ENCODE data around the gene ZNF785. TPM values are rescaled to one million over a fixed set of nuclear protein-coding genes. Genes with fewer than 3 reads are reported as not detected.

The ZNF785 gene
- polyA plus RNA-seq, 3 donors: 0.67 to 9.0 (median 1.1) TPM

- H3K36me3 ChIP-seq (replicated peaks in 1 of 2; ENCODE audit: control insufficient read depth in 1 of 2, insufficient read depth in 2 of 2, low read length in 2 of 2): peaks cover 12 to 16% of the 10 kb centered on the region in 2 donors
- peak overlapping the region in 1 of 7 donors; percentile 27 for H3K27ac Mint-ChIP-seq
- H3K4me1 Mint-ChIP-seq: peaks cover 44% of the 10 kb centered on the region
- H3K79me2 ChIP-seq (ENCODE audit: insufficient read depth, low read length): peaks cover 32% of the 10 kb centered on the region
- intact Hi-C loops (cut with micrococcal nuclease): loop anchor here in 1 of 2 donors (2.0 to 10.0 kb wide), 2 partner anchors 17 to 59 kb away; partner anchors contain the start of gene ZNF689
- H3K9ac ChIP-seq (ENCODE audit: insufficient read depth, low read length, poor library complexity, severe bottlenecking): no peak overlapping the region
- no peak overlapping the region for H3K4me3 Mint-ChIP-seq
- no peaks in the 10 kb centered on the region for H3K9me3 ChIP-seq (replicated peaks in 1 of 2; ENCODE audit: control insufficient read depth in 1 of 2, insufficient read depth in 1 of 2, low read length in 2 of 2)
- H2AFZ ChIP-seq (ENCODE audit: insufficient read depth, low read depth, low read length, poor library complexity, severe bottlenecking): no peak overlapping the region
- no peak overlapping the region for H3K4me3 ChIP-seq (replicated peaks in 1 of 3; ENCODE audit: low read depth in 2 of 3, low read length in 3 of 3)
- no peak overlapping the region for H3K4me2 ChIP-seq (replicated peaks; ENCODE audit: extremely low read depth, low read length, poor library complexity, severe bottlenecking)
- no peak for TF ChIP-seq CTCF (IDR thresholded peaks at IDR 0.05)
- peaks cover 0 to 2% (median 0%) of the 10 kb centered on the region in 3 donors for H3K27me3 Mint-ChIP-seq (ENCODE audit: low read depth in 3 of 3)
- peaks cover 6% of the 10 kb centered on the region for H4K20me1 ChIP-seq (ENCODE audit: insufficient read depth, low read length)
- H3K4me1 ChIP-seq (ENCODE audit: control insufficient read depth in 1 of 2, insufficient read depth in 2 of 2, low read length in 2 of 2): peaks cover 39 to 48% of the 10 kb centered on the region in 2 donors
- no peak for DNase-seq
- H3K36me3 Mint-ChIP-seq: peaks cover 17 to 30% of the 10 kb centered on the region in 2 donors
- H3K27ac ChIP-seq (ENCODE audit: low read depth in 1 of 2, low read length in 2 of 2): no peak overlapping the region
- 98% methylated on average over 59 of the region's 69 CpGs for WGBS (ENCODE audit: insufficient coverage)
- no peaks in the 10 kb centered on the region for H3K27me3 ChIP-seq (ENCODE audit: control insufficient read depth in 2 of 2, insufficient read depth in 2 of 2, low read length in 2 of 2)
- no peaks in the 10 kb centered on the region for H3K9me3 Mint-ChIP-seq
These were observed 30.0 kb downstream of the ZNF785 start for GRCh38 chr16:30555315-30556124.

- peaks cover 32% of the 10 kb centered on the region for H3K79me2 ChIP-seq (ENCODE audit: insufficient read depth, low read length)
- no peak overlapping the region for H3K9ac ChIP-seq (ENCODE audit: insufficient read depth, low read length, poor library complexity, severe bottlenecking)
- H3K9me3 ChIP-seq (replicated peaks in 1 of 2; ENCODE audit: control insufficient read depth in 1 of 2, insufficient read depth in 1 of 2, low read length in 2 of 2): no peaks in the 10 kb centered on the region
- peaks cover 32 to 40% of the 10 kb centered on the region in 2 donors for H3K4me1 ChIP-seq (ENCODE audit: control insufficient read depth in 1 of 2, insufficient read depth in 2 of 2, low read length in 2 of 2)
- DNase-seq: no peak
- H3K4me2 ChIP-seq (replicated peaks; ENCODE audit: extremely low read depth, low read length, poor library complexity, severe bottlenecking): no peak overlapping the region
- no peak for TF ChIP-seq CTCF (IDR thresholded peaks at IDR 0.05)
- peaks cover 12 to 16% of the 10 kb centered on the region in 2 donors for H3K36me3 ChIP-seq (replicated peaks in 1 of 2; ENCODE audit: control insufficient read depth in 1 of 2, insufficient read depth in 2 of 2, low read length in 2 of 2)
- Mint-ChIP-seq H3K9me3 (no peaks in the 10 kb centered on the region), H3K27ac (no peak overlapping the region), H3K4me3 (no peak overlapping the region), H3K36me3 (peaks cover 17 to 30% of the 10 kb centered on the region in 2 donors), H3K4me1 (peaks cover 36% of the 10 kb centered on the region), H3K27me3 (ENCODE audit: low read depth in 3 of 3) (peaks cover 0 to 2% (median 0%) of the 10 kb centered on the region in 3 donors)
- H3K4me3 ChIP-seq (replicated peaks in 1 of 3; ENCODE audit: low read depth in 2 of 3, low read length in 3 of 3): no peak overlapping the region
- H4K20me1 ChIP-seq (ENCODE audit: insufficient read depth, low read length): peaks cover 6% of the 10 kb centered on the region
- intact Hi-C loops (cut with micrococcal nuclease): loop anchor here in 1 of 2 donors (10.0 kb wide), 1 partner anchor 60 kb away; the partner anchor contains the start of gene ZNF689
- H2AFZ ChIP-seq (ENCODE audit: insufficient read depth, low read depth, low read length, poor library complexity, severe bottlenecking): no peak overlapping the region
- H3K27ac ChIP-seq (ENCODE audit: low read depth in 1 of 2, low read length in 2 of 2): no peak overlapping the region
- WGBS (ENCODE audit: insufficient coverage): 93% methylated on average over 18 of the region's 18 CpGs
- no peaks in the 10 kb centered on the region for H3K27me3 ChIP-seq (ENCODE audit: control insufficient read depth in 2 of 2, insufficient read depth in 2 of 2, low read length in 2 of 2)
These were observed 30.8 kb downstream of the ZNF785 start for GRCh38 chr16:30554557-30555314.

All from CD14-positive monocyte (primary cell).